ENCODE results near the gene CACNA1G.

CACNA1G gene

DNA sequence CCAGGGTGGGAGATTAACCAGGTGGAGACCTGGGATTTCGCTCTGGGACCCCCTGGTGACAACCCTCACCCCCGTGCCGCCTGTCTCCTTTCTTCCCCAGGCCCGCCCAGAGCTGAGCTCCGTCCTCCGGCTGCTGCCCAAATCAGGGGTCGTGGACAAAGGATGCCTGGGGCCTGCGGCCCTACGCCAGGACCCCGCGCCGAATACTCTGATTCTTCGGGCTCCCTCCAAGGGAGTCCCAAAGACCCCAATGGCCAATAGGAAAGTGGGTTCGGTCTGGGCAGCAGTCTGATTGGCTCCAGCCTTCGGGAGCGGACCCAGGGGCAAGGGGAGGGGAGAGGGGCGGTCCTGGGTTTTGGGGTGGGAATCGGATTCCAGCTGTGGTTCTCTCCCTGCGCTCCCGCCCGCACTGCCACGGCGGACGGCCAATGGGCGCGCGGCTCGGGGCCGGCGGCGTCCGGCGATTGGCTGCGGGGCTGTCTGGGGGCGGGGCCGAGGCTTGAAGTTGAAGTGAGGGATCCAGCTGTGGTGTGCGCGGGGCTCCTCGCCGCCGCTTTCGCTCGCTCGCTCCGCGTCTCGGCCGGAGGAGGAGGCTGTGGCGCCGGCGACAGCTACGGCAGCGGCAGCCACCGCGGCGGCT lies at the start of gene CACNA1G:
TSS of gene CACNA1G (plus strand) at position 531 of the 640 bp plus-strand sequence. CDS start 745 bp downstream, outside the sequence.
- peak; percentile 86 for DNase-seq

DNA sequence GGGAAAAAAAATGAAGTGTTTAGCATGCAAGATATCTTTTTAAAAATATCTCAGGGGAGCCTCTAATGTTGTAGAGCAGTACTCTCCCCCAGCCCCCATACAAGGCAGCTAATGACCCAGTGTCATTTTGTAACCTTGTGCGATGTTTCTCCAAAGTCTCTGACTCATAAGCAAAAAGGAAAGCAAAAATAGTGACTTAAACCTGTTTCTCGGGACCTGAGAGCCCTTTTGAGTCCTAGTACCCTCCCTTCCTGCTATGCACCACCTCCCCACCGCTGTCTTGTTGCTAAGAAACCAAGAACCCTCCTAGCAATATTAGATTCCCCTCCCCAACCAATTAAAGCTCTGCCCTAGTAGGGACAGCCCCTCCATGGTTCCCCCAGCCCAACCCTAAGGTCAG lies 49.5 kb upstream of the CACNA1G start:
- DNase-seq: no peak

DNA sequence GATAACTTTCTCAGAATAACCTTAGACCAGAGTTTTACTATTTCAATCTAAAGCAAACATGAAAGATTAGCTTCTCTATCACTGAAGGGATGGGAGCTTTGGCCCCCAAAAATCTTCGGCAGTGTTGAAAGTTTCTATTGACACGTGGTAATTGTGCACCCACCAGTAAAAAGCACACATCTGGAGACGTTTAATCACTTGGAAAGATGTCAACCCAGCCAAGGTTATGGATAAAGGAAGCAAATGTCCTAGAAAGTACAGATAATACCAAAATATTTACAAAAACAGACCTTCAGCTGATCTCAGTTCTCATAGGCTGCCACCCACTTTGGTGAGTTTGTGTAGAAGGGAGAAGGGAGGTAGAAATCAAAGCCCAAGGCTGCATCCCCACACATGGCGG lies 47.0 kb upstream of the CACNA1G start:
- DNase-seq: no peak

DNA sequence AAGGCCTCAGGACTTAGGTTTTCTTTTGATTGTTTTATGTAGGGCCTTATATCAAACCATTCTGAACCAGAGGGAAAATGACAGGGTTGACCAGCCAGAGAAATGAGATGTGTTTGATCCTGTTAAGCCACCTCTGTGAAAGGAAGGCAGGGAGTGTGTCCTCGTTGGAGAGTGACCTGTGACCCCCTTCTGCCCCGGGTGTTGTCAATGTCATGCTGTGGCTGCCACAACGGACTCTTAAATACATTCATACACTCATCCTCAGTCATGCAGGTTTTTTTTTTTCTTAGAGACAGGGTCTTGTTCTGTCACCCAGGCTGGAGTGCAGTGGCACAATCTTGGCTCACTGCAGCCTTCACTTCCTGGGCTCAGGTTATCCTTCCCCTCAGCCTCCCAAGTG lies 46.1 kb upstream of the CACNA1G start:
- DNase-seq: no peak

DNA sequence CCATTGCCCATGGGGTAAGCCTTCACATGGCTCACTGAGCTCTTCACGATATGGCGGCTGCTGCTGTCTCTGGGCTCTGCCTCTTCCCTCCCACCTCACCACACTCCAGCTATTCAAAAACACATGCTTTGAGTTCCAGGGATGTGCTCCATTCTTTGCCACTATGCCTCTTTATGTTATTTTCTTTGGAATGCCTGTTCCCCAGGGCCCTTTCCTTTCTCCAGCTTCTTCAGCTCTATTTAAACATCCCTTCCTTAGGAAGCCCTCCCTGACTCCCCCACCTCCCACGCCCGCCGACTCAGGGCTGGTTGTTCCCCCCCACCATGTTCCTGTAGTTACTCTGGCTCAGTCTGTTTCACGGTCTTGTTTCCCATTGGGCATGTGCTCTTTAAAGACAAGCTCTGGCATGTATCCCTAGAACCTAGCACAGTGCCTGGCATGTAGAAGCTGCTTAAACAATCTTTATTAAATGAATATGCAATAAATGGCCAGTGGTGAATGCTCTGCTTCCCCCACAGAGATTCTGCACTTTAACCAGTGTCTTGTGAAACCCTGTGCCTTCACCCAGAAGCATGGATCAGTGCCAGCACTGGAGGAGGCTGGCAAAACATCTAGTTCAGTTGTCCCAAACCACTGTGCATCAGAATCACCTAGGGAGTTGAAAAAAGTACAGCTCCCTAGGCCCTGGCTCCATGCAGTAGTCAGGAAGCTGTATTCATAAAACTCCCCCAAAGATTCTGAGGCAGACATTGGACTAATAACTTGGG lies 45.4 kb upstream of the CACNA1G start:
- peak; percentile 38 for DNase-seq

DNA sequence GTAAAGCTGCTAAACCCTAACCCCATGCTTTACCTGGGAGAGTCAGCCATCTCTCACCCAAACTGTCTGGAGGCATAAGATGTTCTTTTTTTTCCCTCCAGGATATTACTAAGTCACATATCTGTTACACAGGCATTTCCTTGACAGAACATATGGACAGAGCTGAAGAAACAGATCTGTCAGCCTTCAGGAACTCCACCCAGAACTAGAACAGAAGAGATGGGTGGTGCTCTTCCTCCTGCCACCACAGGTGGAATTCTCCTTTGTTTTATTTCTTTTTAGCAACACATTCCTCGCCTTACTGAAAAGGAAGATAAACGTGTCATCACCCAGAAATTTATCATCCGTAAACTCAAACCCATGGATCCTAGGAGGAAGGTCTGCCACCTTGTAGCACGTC lies 43.5 kb upstream of the CACNA1G start:
- no peak for DNase-seq

DNA sequence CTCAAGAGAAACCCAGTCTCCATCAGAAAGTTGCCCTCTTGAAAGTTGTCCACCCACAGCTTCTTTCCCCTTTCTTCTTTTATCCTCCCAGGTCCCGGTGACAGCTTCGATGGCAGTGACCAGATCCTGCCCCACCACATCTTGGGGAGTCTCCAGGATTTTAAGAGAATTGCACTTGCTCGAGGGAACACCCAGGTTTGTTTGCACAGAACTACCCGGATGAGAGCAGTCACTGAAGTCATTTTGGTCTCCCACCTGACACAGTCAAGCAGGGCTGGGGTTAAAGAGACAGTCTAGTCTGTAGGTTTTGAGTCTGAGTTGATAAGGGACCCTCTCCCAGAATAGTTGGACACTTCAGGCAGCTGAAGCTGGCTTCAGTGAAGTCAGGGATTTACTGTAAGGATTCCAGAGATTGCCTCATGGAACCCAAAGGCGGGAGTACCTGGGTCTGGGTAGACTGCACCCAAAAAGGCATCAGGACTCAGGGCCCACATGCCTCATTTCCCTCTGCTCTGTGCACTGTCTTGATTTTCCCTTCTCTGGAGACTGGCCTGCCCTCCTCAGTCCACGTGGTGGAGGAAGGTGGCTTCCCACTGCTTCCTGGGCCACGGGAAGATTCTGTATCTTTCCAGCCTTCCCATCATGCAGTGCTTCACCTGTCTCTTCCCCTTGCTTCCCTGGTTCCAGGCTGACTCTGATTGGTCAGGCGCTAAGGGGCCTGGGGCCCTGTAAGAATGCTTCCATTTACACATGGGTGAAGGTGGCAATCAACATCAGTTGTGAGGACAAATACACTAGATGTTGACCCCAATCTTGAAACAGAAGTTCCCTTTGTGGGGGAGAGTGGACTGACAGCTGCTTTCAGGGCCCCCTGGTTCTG lies 42.8 kb upstream of the CACNA1G start:
- no peak for DNase-seq

DNA sequence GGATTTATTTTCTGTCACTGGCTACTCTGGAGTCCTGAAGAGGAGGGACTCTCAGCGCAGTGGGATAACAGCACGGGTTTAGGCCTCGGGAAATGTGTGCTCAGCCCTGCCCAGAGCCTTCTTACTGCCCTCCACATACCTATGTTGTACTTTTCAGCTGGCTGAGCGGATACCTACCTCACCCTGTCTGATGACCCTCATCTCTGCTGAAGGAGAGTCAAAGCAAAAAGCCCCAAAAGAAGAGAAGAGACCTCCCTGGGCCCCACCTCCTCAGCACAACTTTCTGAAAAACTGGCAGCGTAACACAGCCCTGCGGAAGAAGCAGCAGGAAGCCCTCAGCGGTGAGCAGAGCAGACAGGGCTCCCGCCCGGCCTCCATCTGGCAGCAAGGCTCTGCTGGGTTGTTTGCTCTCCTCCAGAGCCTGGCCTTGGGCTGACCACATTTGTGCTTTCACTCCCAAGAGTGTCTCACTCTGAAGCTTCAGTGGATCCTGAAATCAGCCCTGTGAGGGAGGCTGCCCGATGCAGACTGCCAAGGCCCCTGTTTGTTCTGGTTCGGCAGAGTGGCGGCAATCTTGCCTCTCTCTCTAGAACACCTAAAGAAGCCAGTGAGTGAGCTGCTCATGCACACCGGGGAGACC lies 42.0 kb upstream of the CACNA1G start:
- no peak for DNase-seq

DNA sequence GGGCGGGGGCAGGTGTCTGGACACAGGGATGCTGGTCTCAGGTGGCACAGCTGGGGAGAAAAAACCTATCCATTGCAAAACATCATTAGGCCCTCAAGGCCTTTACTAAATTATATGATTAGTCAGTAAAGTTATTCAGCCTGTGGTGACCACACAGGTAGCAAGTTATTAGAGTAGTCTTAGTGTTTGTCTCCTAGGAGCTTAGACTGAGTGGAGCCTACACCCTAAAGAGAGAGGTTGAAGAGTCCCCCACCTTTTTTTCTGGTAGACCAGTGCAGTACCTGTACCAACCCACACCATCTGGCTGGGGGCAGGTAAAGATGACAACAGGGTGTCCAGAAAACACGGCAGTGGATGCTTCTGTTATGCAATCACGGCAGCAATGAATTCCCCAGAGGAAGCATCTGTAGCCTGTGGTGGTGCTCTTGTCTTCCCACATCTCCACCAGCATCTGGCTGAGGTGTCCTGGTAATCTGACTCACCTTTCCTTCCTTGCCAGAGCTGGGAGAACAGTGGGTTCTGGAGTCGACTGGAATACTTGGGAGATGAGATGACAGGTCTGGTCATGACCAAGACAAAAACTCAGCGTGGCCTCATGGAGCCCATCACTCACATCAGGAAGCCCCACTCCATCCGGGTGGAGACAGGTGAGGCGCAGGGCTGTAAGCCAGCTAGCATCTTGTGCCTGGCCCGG lies 41.2 kb upstream of the CACNA1G start:
- DNase-seq: no peak

DNA sequence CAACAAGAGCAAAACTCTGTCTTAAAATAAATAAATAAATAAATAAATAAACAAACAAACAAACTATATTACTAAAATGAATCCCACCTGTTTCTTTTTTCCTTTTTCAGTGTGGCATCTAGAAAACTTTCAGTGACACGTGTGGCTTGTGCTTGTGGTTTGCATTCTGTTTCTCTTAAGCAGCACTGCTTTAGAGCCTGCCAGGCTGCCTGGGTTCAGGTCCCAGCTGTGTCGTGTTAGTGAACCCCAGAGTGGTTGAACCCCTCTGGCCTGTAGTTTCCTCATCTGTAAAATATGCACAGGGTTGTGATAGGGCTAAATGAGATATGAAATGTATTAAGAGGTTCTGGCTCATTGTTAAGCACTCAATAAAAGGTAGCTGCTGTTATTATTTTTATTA lies 40.0 kb upstream of the CACNA1G start:
- DNase-seq: no peak

DNA sequence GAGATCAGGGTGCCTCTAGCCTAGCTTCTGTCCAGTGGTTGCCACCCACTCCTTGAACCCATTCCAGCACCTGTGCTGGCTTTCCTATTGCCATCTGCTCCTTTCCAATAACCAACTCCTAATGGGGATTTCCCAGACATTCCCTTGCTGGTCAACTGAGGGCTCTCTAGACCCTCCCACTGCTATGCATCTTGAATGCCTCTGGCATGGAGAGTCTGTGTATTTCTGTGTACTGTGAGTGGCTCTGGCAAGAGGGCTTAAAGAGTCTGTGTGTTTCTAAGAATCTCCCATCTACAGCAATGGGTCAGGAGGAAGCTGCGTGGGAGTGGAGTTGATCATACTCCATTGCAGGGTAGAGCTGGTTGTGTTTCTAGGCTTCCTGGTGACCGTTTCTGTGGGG lies 39.0 kb upstream of the CACNA1G start:
- no peak for DNase-seq

DNA sequence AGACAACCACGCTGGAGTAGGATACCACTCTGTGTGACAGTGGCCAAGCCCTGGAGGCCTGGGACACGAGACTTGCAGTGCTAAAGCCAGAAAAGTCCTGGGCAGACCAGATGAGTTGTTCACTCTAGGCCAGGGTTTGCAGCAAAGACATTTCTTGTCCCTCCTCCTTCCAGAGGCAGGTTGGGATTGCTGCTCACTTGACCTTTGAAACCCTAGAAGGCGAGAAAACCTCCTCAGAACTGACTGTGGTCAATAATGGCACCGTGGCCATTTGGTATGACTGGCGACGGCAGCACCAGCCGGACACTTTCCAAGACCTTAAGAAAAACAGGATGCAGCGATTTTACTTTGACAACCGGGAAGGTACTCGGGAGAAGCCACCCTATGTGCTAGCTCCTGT lies 37.7 kb upstream of the CACNA1G start:
- no peak for DNase-seq

DNA sequence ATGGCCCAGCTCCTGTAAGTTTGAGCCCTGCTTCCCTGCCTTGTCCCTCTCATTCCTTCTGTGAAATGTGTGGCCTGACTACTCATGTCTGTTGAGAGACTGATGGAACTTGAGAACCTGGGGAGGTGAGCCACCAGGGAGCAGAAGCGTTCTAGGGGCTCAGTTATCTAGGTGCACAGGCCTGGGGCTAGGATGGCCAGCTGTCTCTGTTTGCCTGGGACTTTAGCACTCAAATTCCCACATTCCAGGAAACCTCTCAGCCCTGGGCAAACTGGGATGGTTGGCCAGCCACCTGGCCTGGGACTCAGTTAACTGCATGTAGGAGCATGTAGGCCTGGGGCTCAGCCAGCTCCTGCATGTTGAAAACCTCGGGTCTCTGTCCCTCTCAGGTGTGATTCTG lies 37.3 kb upstream of the CACNA1G start:
- no peak for DNase-seq

DNA sequence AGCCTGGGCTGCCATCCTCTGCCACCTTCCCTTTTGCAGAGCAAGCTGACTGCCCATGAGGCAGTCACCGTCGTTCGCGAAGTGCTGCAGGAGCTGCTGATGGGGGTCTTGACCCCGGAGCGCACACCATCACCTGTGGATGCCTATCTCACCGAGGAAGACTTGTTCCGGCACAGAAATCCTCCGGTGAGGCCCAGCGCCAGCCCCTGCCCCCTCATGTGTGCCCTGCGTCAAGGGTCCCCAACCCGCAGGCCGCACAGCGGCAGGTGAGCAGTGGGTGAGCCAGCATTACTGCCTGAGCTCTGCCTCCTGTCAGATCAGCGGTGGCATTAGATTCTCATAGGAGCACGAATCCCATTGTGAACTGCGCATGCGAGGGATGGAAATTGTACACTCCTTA lies 35.7 kb upstream of the CACNA1G start:
- DNase-seq: no peak

DNA sequence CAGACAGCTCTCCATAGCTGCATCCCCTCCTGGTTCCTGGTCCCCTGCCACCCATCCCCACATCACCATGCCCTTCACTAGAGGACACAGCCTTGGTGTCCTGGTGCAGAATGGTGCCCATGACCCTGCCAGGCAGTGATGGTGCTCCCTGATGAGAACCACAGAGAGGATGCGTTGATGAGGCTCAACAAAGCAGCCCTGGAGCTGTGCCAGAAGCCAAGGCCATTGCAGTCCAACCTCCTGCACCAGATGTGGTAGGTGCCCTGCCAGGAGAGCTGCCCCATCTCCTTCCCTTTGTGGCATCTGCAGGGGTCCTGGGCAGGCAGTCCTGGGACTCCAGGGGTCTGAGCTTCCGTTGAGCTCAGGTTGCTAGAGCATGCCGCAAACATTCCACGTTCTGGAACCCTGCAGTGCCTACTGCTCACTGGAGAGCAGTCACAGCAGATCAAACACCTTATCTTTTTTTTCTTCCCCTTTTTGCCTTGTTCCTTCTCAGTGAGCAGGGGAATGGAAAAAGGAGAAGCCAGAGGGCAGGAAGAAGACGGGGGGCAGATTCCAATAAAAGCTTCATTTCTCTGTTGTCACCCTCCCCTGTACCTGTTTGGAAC lies 33.3 kb upstream of the CACNA1G start:
- DNase-seq: no peak

DNA sequence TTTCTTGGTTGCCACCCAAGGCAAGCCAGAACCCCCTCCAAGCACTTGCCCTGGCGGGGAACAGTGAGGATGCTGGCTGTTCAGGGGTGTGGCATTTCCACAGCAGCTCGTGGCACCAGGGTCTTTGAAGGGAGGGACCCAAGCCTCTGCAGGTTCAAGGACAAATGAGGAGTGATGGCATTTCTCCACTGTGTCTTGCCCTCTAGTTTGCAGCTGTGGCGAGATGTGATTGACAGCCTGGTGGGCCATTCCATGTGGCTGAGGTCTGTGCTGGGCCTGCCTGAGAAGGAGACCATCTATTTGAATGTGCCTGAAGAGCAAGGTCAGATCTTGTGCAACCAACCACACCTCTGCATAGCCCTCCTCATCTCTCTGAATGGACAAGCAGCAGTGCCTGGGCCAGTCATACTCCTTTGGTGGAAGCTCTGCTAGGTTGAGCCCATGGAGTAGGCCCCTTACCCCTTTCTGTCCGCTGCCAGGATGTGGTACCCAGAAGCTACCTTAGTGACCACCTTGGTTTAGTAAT lies 32.5 kb upstream of the CACNA1G start:
- no peak for DNase-seq

DNA sequence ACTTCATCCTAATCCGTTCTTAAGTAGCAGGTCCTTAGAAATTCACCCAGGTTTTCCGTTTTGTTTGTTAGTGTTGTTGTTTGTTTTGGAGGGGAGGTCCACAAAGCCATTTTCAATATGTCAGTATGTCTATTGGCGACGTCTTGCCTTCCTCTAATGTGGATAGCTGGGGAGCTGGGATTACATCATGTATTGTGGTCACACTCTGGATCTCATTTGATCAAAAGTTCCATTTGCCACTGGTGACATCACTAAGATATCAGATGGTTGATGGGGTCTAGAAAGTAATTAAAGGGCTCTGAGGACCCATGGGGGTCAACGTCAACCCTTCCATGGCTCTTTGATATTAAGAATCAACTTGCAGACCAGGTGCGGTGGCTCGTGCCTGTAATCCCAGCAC lies 30.7 kb upstream of the CACNA1G start:
- DNase-seq: no peak

DNA sequence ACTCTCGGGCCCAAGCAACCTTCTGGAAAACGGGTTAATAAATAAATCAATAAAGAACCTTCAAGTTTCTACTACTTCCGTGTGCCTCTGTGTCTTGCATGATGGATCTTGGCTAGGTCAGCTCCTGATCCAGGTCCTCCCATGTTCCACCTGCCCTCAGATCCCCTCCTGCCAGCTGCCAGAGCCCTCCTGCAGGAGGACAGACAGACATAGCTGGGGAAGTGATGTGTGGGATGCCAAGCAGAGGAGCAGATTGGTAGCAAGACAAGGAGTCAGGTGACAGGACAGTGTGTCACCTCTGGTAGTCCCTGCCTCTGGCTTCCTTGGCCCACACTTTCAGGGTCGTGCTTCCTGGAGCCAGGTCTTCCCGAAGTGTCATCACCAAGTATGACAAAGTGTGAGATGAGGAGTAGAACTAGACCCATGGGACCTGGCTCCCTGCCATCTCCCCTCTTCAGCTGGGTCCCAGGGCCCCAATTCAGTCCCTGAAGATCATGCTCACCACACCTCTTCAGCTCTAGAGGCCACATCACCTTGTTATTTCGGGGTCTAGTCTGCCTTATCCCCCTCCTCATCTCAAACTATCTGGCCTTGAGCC lies 29.0 kb upstream of the CACNA1G start:
- DNase-seq: no peak

DNA sequence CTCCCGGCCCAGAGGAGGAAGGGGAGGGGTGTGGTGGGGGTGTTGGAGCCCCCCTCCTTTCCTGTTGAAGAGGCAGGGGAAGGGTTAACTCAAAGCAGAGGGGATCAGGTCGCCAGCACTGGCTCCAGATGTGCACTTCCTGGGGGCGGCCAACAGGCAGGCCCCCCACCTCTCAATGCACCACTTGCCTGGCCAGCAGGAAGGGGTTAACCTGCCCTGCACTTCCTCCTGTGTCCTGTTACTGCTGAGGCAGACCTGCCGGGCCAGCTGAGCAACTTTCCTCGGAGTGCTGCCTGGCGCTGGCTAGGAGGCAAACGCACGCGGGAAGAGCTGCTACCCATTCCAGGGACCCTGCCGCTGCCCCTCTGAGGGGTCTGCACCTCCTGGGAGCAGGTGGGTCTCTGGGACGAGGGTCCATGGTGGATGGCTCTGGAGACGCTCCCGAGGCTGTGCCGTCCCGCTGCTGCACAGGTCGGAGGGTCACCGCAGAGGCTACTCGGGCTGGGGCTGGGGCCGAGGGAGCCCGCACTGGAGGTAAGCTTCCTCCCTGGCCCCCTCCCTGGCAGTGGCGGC lies 28.0 kb upstream of the CACNA1G start, which contains the start of gene EPN3:
TSS of gene EPN3 (plus strand) at position 284 of the 573 bp plus-strand sequence. CDS start 3,822 bp downstream, outside the sequence.
- DNase-seq: no peak

DNA sequence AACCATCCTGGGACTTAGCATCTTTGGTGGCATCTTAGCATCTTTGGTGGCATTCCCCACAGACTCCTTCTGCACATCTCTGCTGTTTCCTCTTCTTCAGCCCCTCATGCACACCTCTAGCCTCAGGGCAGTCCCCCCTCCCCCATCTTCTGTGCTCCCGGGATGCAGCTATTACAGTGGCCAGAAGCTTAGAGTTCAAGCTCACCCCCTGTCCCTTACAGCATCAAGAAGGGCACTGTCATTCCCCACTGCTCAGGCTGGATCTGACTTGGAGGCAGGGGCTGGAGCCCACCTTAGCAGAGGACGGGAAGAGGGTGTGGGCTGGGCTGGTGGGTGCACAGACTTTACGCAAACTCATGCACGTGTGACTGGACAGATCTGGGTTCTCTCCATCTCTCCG lies 27.3 kb upstream of the CACNA1G start:
- no peak for DNase-seq

DNA sequence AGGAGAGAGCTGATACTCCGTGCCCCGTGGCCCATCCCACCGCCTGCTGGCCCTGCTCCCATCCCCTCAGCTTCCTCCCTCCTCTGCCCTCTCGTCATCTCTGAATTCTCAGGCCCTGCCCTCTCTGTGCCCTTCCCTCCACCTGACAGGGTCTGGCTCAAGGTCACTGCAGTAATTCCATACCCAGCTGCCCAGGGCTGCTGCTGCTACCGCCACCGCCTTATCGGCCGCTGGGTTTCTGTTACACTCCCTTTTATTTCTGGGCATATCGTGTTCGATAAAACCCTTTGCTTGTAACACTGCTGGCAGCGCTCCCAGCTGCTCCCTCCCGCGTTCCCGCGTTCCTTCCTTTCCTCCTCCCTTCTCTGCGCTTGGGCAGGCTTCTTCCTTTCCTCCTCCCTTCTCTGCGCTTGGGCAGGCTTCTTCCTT lies 26.8 kb upstream of the CACNA1G start:
- DNase-seq: peak; percentile 57
